AG09319 (cell line): ENCODE data around the gene ABITRAM.
A peak's percentile ranks its signal among the peaks of the same experiment; 100 is the strongest.
"Not testable (repeated sequence)": the region's sequence is repeated elsewhere in the genome, so short reads cannot be mapped to it uniquely, and the experiment has no call there.

Source experiments
- DNase-seq: peaks from one replicate; pipeline ENCODE4 v3.0.0-alpha.2; 2010; ENCODE audit warnings: low read depth; ENCODE audit errors: extremely low read depth
- CTCF ChIP-seq: IDR thresholded peaks from 2 replicates; pipeline ENCODE4 v1.5.1; 2011; ENCODE audit warnings: low read depth, mild to moderate bottlenecking, inconsistent platforms, low read length, moderate library complexity

ABITRAM gene

GRCh38 chr9:108913391-108913790 lies 20.8 kb upstream of the ABITRAM start:
- no peak for DNase-seq
- TF ChIP-seq CTCF = no peak

- no peak for TF ChIP-seq CTCF
- DNase-seq = no peak
These were observed 14.7 kb upstream of the ABITRAM start for GRCh38 chr9:108919517-108919916.

GRCh38 chr9:108920401-108920800 lies 13.8 kb upstream of the ABITRAM start:
- not testable (repeated sequence) for DNase-seq

- no peak for TF ChIP-seq CTCF
- DNase-seq = no peak
These were observed 13.0 kb upstream of the ABITRAM start for GRCh38 chr9:108921200-108921599.

GRCh38 chr9:108924466-108924865 lies 9.7 kb upstream of the ABITRAM start:
- no peak for DNase-seq
- TF ChIP-seq CTCF = no peak

GRCh38 chr9:108928386-108928785 lies 5.8 kb upstream of the ABITRAM start:
- TF ChIP-seq CTCF = no peak
- no peak for DNase-seq

GRCh38 chr9:108933231-108933717 lies 926 bp upstream of the ABITRAM start:
- TF ChIP-seq CTCF = no peak
- no peak for DNase-seq

GRCh38 chr9:108933718-108934322 lies 380 bp upstream of the ABITRAM start, which contains the start of gene ELP1:
ELP1 (minus strand) TSS chr9:108934124; CDS start chr9:108931146, 2,978 bp downstream.
- TF ChIP-seq CTCF = peak; percentile 39
- DNase-seq = peak; percentile 78
